ENCODE results near the gene DUSP9.

DNA sequence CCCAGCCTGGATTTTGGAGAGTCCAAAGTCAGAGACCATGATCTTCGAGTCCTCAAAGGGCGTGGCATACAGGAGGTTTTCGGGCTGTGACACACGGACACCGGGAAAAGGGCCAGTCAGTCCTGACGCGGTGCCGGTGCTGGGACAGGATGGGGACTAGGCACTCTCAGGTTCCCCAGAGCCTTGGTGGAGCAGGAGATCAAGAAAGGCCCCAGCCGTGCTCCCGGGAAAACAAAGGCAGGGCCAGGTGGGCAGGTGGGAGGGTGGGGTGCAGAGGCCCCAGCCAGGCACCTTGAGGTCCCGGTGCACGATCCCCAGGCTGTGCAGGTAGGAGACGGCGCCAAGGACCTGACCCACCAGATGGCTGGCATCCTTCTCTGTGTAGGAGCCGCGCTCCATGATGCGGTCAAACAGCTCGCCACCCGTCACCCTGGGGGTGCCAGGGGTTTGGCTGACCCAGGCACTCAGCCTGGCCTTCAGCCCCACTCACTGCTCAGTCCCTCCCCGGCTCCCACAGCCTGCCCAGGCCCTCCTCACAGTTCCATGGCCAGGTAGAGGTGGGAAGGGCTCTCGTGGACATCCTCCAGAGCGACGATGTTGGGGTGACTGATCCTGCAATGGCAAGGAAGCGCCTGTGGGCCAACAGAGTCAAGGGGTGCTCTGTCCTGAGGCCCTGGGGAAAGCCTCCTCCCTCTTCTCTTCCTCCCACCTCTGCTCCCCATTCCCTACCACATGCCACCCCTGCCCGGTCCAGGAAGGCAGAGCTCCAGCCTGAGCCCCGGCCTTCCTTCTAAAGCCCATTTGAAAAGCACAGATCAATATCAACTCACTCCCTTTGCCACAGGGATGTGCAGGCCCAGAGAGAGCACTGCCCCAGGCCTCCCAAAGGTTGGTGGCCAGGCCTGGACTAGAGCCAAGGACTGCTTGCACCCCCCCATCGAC, 24.9 kb downstream of the DUSP9 start:
- TF ChIP-seq EZH2phosphoT487 (IDR thresholded peaks at IDR 0.05): no peak
- no peak for TF ChIP-seq EZH2 (IDR thresholded peaks at IDR 0.05)
- no peak for TF ChIP-seq CTCF (IDR thresholded peaks at IDR 0.05)
